SK-N-DZ (cell line): Measurements from ENCODE around the gene CELSR1.

Source experiments
- DNase-seq: peaks from one replicate; pipeline ENCODE4 v3.0.0-alpha.2; 2015; ENCODE audit warnings: low spot score

CELSR1 gene

GRCh38 chr22:46425016-46425415 is 112.4 kb downstream of the CELSR1 start:
- DNase-seq = no peak

GRCh38 chr22:46424496-46424895 is 112.9 kb downstream of the CELSR1 start:
- no peak for DNase-seq

DNA sequence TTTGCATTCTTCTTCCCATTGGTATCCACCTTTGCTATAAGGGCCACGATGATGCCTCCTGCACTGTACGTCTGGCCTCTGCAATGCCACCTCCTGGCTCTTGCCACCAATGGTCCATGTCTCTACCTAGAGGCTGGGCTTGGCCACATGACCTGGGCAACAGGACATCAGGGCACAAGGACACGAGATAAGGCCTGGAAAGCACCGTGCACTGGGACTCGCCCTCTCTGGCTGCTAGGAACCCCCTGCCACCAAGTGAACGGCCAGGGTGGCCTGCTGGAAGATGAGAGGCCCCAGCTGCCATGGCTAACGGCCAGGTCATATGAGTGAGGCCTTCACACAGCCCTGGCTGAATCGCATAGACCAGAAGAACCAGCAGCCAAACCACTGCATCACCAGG is 114.5 kb downstream of the CELSR1 start:
- no peak for DNase-seq

GRCh38 chr22:46421267-46421666 is 116.2 kb downstream of the CELSR1 start:
- no peak for DNase-seq

DNA sequence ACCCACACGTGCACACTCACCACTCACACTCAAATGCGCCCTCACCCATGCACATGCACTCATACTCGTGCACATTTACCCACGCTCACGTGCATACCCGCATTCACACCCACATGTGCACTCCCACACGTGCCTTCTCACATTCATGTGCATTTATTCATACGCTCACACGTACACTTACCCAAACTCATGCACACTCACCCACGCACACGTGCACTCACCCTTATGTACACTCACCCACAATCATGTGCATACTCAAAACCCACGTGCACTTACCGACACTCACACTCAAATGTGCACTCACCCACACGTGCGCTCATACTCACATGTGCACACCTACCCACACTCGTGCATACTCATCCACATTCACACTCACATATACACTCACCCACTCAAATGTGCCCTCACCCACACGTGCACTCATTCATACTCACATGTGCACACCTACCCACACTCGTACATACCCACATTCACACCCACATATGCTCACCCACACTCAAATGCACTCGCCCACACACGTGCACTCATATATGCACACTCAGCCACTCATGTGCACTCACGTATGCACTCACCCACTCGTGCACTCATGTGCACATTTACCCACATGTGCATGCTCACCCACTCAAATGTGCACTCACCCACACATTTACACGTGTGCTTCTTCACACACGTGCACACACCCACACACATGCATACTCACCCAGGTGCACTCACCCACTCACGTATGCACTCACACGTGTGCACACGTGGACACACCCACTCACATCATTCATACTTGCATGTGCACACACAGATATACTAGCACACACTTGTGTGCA is 117.5 kb downstream of the CELSR1 start:
- DNase-seq = no peak

DNA sequence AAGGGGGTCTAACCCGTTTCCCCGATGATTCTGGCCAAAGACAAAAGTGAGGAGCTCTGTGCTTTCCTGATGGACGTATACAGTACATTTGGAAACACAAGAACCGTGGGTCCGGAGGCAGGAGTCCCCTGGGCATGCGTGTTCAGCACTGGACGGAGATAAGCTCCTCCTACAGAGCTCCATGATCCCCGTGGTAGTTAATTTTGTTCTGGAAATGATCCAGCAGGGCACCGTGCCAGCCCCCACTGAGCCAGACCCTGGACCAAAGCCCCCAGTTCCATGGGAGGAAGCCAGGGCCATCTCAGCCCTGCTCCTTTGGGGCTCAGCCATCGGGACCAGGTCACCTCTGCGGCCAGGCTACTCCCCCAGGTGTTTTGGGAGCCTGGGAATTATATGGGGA is 118.6 kb downstream of the CELSR1 start:
- no peak for DNase-seq

DNA sequence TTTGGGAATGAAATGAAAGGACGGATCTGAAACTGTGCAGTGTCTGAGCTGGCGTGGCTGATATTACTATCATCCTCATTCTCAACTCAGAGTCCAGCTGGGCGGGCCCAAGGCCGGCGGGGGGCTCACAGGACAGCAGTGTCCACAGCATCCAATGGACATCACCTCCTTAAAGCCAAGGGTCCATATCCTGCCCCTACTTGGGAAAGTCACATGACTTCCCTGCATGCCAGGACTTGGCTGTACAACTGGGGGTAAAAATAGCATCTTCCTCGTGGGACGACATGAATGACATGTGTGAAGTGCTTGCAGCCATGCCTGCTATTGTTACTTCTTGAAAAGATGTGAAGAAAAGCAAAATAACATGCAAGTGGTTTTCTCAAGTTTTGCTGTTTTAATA is 119.7 kb downstream of the CELSR1 start:
- DNase-seq = no peak

- DNase-seq = no peak
Observed at GRCh38 chr22:46416891-46417580, 120.4 kb downstream of the CELSR1 start.

DNA sequence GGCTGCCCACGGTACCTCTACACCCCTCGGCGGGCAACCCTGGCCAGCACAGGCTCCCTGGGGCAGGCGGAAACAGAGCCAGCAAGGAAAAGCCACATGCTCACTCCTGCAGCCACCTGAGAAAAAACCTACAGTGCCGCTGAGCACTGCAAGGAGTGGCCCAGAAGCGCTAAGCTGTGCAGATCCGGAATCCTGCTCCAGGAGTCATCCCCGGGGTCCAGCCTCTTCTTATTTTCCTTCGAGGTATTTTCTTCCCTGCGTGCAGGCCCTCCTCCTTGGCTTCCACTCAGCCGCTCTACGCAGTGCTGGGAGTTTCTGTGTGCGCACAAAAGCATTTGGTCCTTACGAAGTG is 120.9 kb downstream of the CELSR1 start:
- no peak for DNase-seq

DNA sequence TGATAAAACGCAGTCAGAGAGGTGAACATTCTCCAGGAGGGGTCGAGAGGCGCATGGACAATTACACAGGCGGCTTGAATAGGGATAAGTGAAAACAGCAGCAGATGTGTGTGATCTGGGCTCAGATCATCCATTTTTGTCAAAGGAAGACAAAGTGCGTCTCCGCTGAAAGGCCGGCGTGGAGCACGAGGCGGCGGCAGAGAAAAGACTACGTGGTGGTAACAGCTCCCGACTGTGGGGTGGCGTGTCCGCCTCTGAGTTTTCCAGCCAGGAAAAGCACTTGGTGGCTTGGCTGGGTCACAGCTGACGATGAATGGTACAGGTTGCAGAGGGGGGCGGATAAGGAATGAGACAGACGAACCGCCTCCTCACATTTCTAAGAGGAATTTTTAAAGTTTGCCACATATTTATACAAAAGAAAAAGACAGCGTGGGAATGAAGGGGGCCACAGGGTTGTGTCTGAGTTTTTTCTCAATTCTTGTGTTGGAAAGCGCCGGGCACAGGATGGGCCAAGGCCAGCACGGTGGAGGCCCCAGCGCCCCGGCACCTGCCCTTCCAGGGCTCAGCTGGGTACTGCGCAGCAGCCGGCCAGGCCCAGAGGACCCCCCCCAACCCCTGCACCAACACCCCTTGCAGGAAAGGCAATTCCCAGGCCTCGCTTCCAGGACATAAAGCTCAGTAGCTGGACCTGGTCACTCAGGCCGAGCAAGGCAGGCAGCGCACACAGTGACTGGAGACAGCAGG is 121.5 kb downstream of the CELSR1 start:
- DNase-seq = peak; percentile 37

- no peak for DNase-seq
Observed at GRCh38 chr22:46414704-46415103, 122.7 kb downstream of the CELSR1 start.

DNA sequence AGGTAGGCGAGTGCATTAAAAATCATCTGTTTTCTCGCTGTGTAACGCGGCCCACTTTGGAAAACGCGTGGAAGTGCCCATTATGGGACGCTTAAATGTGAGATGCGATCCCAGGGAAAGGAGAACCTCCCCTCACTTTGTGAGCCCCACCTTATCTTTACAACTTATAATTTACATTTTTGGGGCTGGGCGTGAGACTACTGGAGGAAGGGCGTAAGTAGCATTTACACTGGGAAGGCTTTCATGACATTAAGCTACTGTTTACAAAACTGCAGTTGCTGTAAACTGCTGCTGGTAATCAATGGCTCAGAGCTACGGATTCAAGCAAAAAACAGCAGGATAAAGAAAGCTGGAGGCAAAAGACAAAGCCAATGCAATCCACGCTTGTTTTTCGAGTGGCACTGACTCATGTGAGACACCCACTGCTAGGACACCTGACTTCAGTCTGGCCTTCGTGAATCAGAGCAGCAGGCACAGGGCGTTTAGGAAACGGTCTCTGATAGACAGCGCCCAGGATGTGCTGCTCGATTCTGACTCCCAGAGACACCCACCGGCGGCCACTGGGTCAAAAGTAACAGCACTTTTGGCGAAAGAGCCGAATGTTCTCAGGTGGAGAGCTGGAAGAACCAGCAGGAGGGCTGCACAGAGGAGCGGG is 123.6 kb downstream of the CELSR1 start:
- DNase-seq = no peak

GRCh38 chr22:46411347-46411746 is 126.1 kb downstream of the CELSR1 start:
- DNase-seq = no peak

GRCh38 chr22:46410291-46410808 is 127.1 kb downstream of the CELSR1 start:
- no peak for DNase-seq

- no peak for DNase-seq
Observed at GRCh38 chr22:46409631-46410210, 127.7 kb downstream of the CELSR1 start.

DNA sequence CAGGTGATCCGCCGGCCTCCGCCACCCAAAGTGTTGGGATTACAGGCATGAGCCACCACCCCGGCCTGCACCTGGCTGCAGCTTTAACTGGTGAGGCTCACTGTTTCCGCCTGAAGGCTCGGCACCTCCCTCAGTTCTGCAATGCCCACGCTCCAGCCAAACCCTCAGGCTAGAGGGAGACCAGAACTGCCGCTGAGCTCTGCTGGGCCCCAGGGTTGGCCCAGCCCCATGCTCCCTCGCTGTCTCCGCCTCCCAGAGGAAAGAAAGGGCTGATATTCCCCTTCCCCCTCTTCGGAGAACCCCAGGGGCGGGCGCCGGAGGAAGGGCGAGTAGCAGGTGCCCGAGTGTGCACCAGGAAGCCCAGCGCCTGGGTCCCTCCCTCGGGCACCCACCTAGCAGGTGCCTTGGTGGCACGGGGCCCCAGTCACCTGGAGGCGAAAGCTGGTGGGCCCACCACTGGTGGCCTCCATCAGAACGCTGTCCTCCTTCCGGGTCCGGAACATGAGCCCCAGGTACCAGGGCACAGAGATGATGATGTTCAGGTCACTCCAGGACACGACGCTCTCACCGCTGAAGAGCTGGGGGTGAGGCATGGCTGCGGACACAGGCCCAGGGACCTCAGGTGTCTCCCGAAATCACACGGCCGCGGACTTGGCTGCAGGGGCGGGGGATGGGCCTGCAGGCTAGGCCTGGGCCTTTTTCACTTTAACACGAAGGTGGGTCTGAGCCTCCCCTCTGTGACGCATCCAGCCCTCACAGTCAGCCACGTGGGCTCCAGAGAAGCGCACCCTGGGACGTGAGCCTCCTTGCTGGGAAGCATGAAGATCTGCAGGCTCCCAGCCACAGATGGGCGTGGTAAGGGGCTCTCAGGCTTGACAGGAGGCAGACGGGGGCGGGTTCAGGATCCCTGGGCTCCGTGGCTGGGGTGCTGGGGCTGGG is 128.6 kb downstream of the CELSR1 start:
- DNase-seq = no peak

- no peak for DNase-seq
Observed at GRCh38 chr22:46407748-46408147, 129.7 kb downstream of the CELSR1 start.

GRCh38 chr22:46406791-46407190 is 130.6 kb downstream of the CELSR1 start:
- DNase-seq = no peak

DNA sequence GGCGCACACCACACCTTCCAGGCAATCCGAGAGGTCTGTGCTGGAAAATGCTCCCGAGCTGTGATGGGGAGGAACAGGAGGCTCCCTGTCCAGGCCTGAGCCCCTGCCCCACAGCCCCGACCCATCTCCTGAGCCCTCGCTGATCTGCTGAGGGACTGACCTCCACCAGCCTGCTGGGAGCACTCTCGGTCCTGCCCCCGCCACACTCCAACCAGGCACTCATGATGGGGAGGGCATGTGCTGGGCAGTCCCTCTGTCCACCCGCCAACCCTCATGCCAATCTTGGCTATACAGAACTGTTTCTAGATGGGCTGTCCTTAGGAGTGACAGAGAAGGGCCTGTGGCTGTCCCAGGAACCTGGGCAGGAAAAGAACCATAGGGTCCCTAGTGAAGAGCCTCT is 131.1 kb downstream of the CELSR1 start:
- no peak for DNase-seq

DNA sequence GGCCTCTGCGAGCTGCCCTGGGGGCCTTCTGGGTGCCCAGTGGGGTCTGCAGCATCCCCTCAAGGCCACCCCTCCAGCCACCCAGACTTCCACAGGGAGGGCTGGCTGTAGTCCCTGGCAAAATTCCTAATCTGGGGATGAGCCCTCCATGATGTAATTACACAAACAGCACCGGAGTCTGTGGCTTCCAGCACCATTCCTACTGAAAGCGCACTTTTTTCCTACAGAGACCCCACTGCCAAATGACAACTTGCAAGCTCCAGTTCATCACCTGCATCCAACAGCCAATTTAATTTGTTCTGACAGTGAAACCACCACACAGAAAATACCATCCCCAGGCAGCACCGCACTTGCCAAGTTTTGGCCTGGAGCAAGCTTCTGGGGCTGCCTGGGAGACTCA is 131.5 kb downstream of the CELSR1 start:
- no peak for DNase-seq
